RWPE2 (cell line): ENCODE measurements around the gene UVRAG.

Source experiments
- ATAC-seq: fragments of 200-7000 bp; cut with Tn5 transposase; 3 replicates; pipeline ENCODE4 v1.9.1; 2021; ENCODE audit warnings: low read depth
- DNase-seq: peaks from one replicate; pipeline ENCODE4 v3.0.0-alpha.2; 2020; ENCODE audit warnings: low spot score
- H3K27ac ChIP-seq: fragments of 450-650 bp; 2 replicates; pipeline ENCODE4 v1.5.1; 2017; ENCODE audit warnings: mild to moderate bottlenecking; ENCODE audit not compliant: poor library complexity, severe bottlenecking
- H3K27me3 ChIP-seq: fragments of 250-450 bp; sonication (Bioruptor Pico); 2 replicates; pipeline ENCODE4 v1.5.1; 2021; ENCODE audit warnings: mild to moderate bottlenecking, moderate library complexity; ENCODE audit not compliant: insufficient read depth, poor library complexity, severe bottlenecking
- H3K36me3 ChIP-seq: fragments of 250-450 bp; sonication (Bioruptor Pico); 2 replicates; pipeline ENCODE4 v1.5.1; 2020; ENCODE audit warnings: low read depth, mild to moderate bottlenecking, moderate library complexity
- H3K4me1 ChIP-seq: fragments of 250-450 bp; sonication (Bioruptor Pico); 2 replicates; pipeline ENCODE4 v1.5.1; 2021; ENCODE audit warnings: mild to moderate bottlenecking, moderate library complexity; ENCODE audit not compliant: insufficient read depth, poor library complexity, severe bottlenecking
- H3K4me3 ChIP-seq: fragments of 250-450 bp; sonication (Bioruptor Pico); 2 replicates; pipeline ENCODE4 v1.5.1; 2021; ENCODE audit warnings: mild to moderate bottlenecking, moderate library complexity; ENCODE audit not compliant: severe bottlenecking
- H3K9me3 ChIP-seq: fragments of 250-450 bp; sonication (Bioruptor Pico); 2 replicates; pipeline ENCODE4 v1.5.1; 2021; ENCODE audit warnings: mild to moderate bottlenecking, moderate library complexity; ENCODE audit not compliant: severe bottlenecking
- CTCF ChIP-seq: fragments of 450-650 bp; IDR thresholded peaks from one replicate; pipeline ENCODE4 v1.5.1; 2017; ENCODE audit warnings: mild to moderate bottlenecking, moderate library complexity; ENCODE audit not compliant: poor library complexity, severe bottlenecking

Gene UVRAG

GRCh38 chr11:75836417-75836816 lies 21.4 kb downstream of the UVRAG start:
- Histone ChIP-seq H3K36me3 (no peaks in the 10 kb centered on the region; the same call in 1 of the 2 replicates), H3K27me3 (no peaks in the 10 kb centered on the region), H3K9me3 (no peaks in the 10 kb centered on the region), H3K27ac (no peak overlapping the region), H3K4me3 (no peak overlapping the region), H3K4me1 (peaks cover 7% of the 10 kb centered on the region)
- DNase-seq, result no peak
- ATAC-seq, result no peak
- TF ChIP-seq CTCF, result no peak

GRCh38 chr11:75839851-75840250 lies 24.8 kb downstream of the UVRAG start:
- Histone ChIP-seq H3K27ac (no peak overlapping the region), H3K36me3 (no peaks in the 10 kb centered on the region; the same call in 1 of the 2 replicates), H3K9me3 (no peaks in the 10 kb centered on the region), H3K4me1 (peaks cover 7% of the 10 kb centered on the region), H3K4me3 (no peak overlapping the region), H3K27me3 (no peaks in the 10 kb centered on the region)
- no peak for ATAC-seq
- no peak for DNase-seq
- TF ChIP-seq CTCF, result no peak

- no peak for ATAC-seq
- Histone ChIP-seq H3K4me3 (no peak overlapping the region), H3K4me1 (peaks cover 7% of the 10 kb centered on the region), H3K27ac (no peak overlapping the region), H3K27me3 (no peaks in the 10 kb centered on the region), H3K36me3 (no peaks in the 10 kb centered on the region; the same call in 1 of the 2 replicates), H3K9me3 (peaks cover 2% of the 10 kb centered on the region)
- no peak for TF ChIP-seq CTCF
- DNase-seq, result no peak
These were observed 25.5 kb downstream of the UVRAG start for GRCh38 chr11:75840522-75840921.

GRCh38 chr11:75841739-75842138 lies 26.7 kb downstream of the UVRAG start:
- DNase-seq, result no peak
- Histone ChIP-seq H3K4me1 (peaks cover 7% of the 10 kb centered on the region), H3K36me3 (no peaks in the 10 kb centered on the region; the same call in 1 of the 2 replicates), H3K4me3 (no peak overlapping the region), H3K27ac (no peak overlapping the region), H3K27me3 (no peaks in the 10 kb centered on the region), H3K9me3 (peaks cover 2% of the 10 kb centered on the region)
- TF ChIP-seq CTCF, result no peak
- ATAC-seq, result no peak

- Histone ChIP-seq H3K27ac (no peak overlapping the region), H3K4me1 (no peaks in the 10 kb centered on the region), H3K27me3 (no peaks in the 10 kb centered on the region), H3K36me3 (no peaks in the 10 kb centered on the region), H3K9me3 (peaks cover 2% of the 10 kb centered on the region), H3K4me3 (no peak overlapping the region)
- ATAC-seq (no peak), DNase-seq (no peak)
- no peak for TF ChIP-seq CTCF
These were observed 30.3 kb downstream of the UVRAG start for GRCh38 chr11:75845324-75845723.
